H1 (cell line): ENCODE data around the gene MMP13. TPM values are rescaled to one million over a fixed set of nuclear protein-coding genes. Genes with fewer than 3 reads are reported as not detected.

Experiments used
- CTCF ChIA-PET: fragments of 300-600 bp; sonication (Branson Sonifier 250); formaldehyde crosslinking; loops from one replicate; lab custom pipeline; 2021; ENCODE audit not compliant: partially characterized antibody; lab: Charles Lee
- POLR2A ChIA-PET: fragments of 300-600 bp; sonication (Branson Sonifier 250); formaldehyde crosslinking; loops from one replicate; lab custom pipeline; 2021; ENCODE audit warnings: inconsistent platforms; ENCODE audit not compliant: partially characterized antibody; lab: Charles Lee
- DNase-seq, 2 experiments: peaks; one replicate each; pipeline versions ENCODE4 v3.0.0 to v3.0.0-alpha.2; 2010 to 2022; ENCODE audit warnings: low spot score in 2 of 2, low read depth in 1 of 2, mixed read lengths in 1 of 2
- FAIRE-seq: peaks from 2 replicates; lab custom pipeline; 2011; peaks lifted over from hg19 to GRCh38; lab: Jason Lieb, UNC
- H2AFZ ChIP-seq: 2 replicates; pipeline ENCODE4 v1.8.1; 2012; ENCODE audit warnings: low read length, inconsistent platforms
- H2AK5ac ChIP-seq: 2 replicates; pipeline ENCODE4 v1.6.1; 2013; ENCODE audit warnings: low read depth, low read length
- H2BK120ac ChIP-seq: replicated peaks from 2 replicates; pipeline ENCODE3; 2013; ENCODE audit warnings: low read depth, low read length, inconsistent platforms
- H2BK12ac ChIP-seq: 2 replicates; pipeline ENCODE4 v1.6.1; 2013; ENCODE audit warnings: low read depth, low read length
- H2BK15ac ChIP-seq: 2 replicates; pipeline ENCODE4 v1.6.1; 2013; ENCODE audit warnings: low read length
- H2BK20ac ChIP-seq: 2 replicates; pipeline ENCODE4 v1.6.1; 2013; ENCODE audit warnings: low read length
- H2BK5ac ChIP-seq: 2 replicates; pipeline ENCODE4 v1.6.1; 2013; ENCODE audit warnings: low read depth, low read length
- H3K14ac ChIP-seq: 2 replicates; pipeline ENCODE4 v1.6.1; 2013; ENCODE audit warnings: inconsistent platforms; ENCODE audit not compliant: insufficient read length
- H3K18ac ChIP-seq: 2 replicates; pipeline ENCODE4 v1.6.1; 2013; ENCODE audit warnings: low read length; ENCODE audit errors: extremely low read depth
- H3K23ac ChIP-seq: 2 replicates; pipeline ENCODE4 v1.6.1; 2013; ENCODE audit warnings: inconsistent platforms; ENCODE audit not compliant: insufficient read length
- H3K23me2 ChIP-seq: 2 replicates; pipeline ENCODE4 v1.6.1; 2013; ENCODE audit warnings: low read depth, low read length
- H3K27ac ChIP-seq: 2 replicates; pipeline ENCODE4 v1.6.1; 2011; ENCODE audit warnings: low read depth, low read length, inconsistent platforms
- H3K27me3 ChIP-seq, 4 experiments: replicated peaks in 1 of 4; 1 replicate in 1 of 4; 2 replicates in 3 of 4; pipeline versions ENCODE4 v1.6.1 to v1.8.1; 2011 to 2013; ENCODE audit warnings: low read length in 3 of 4, mild to moderate bottlenecking in 3 of 4, inconsistent platforms in 2 of 4, mixed read lengths in 2 of 4, moderate library complexity in 1 of 4; ENCODE audit not compliant: control insufficient read depth in 3 of 4, insufficient read depth in 3 of 4; ENCODE audit errors: extremely low read depth in 1 of 4
- H3K36me3 ChIP-seq, 4 experiments: 2 replicates each; pipeline versions ENCODE4 v1.6.1 to v1.8.1; 2011 to 2013; ENCODE audit warnings: mild to moderate bottlenecking in 4 of 4, low read length in 3 of 4, moderate library complexity in 2 of 4, control low read depth in 1 of 4, inconsistent platforms in 1 of 4; ENCODE audit not compliant: insufficient read depth in 4 of 4, control insufficient read depth in 2 of 4
- H3K4ac ChIP-seq: replicated peaks from 2 replicates; pipeline ENCODE3; 2013; ENCODE audit warnings: low read length, low read depth, mixed read lengths, inconsistent platforms; ENCODE audit not compliant: insufficient read length
- H3K4me1 ChIP-seq, 4 experiments: replicated peaks in 1 of 4; 1 replicate in 1 of 4; 2 replicates in 3 of 4; pipeline versions ENCODE4 v1.6.1 to v1.8.1; 2011 to 2013; ENCODE audit warnings: low read length in 3 of 4, inconsistent platforms in 2 of 4, mixed read lengths in 1 of 4; ENCODE audit not compliant: insufficient read depth in 4 of 4, control insufficient read depth in 3 of 4
- H3K4me2 ChIP-seq, 2 experiments: 2 replicates each; pipeline versions ENCODE4 v1.6.1 to v1.8.1; 2011 to 2013; ENCODE audit warnings: low read depth in 2 of 2, low read length in 2 of 2, control low read depth in 1 of 2, inconsistent platforms in 1 of 2, mild to moderate bottlenecking in 1 of 2; ENCODE audit not compliant: insufficient read depth in 1 of 2
- H3K4me3 ChIP-seq, 4 experiments: fragments of 200-600, 300-600 bp in 1 of 4; sonication (generic), shearing (Covaris generic), sonication (Bioruptor Twin) in 1 of 4; 2 replicates each; pipeline versions ENCODE4 v1.5.1 to v1.8.1; 2011 to 2016; ENCODE audit warnings: low read length in 4 of 4, low read depth in 3 of 4, control low read depth in 2 of 4, inconsistent platforms in 2 of 4, mild to moderate bottlenecking in 2 of 4, mixed read lengths in 1 of 4, moderate library complexity in 1 of 4; ENCODE audit not compliant: insufficient read depth in 2 of 4; ENCODE audit errors: extremely low read depth in 1 of 4
- H3K56ac ChIP-seq: replicated peaks from 2 replicates; pipeline ENCODE3; 2013; ENCODE audit warnings: low read depth, mild to moderate bottlenecking, mixed read lengths, low read length, inconsistent platforms; ENCODE audit not compliant: insufficient read length
- H3K79me1 ChIP-seq: 2 replicates; pipeline ENCODE4 v1.6.1; 2013; ENCODE audit warnings: low read depth, low read length, control low read depth
- H3K79me2 ChIP-seq, 2 experiments: 2 replicates each; pipeline versions ENCODE4 v1.6.1 to v1.8.1; 2012 to 2013; ENCODE audit warnings: low read length in 2 of 2, mild to moderate bottlenecking in 2 of 2, inconsistent platforms in 1 of 2; ENCODE audit not compliant: insufficient read depth in 2 of 2, control insufficient read depth in 1 of 2
- H3K9ac ChIP-seq, 4 experiments: replicated peaks in 1 of 4; 1 replicate in 1 of 4; 2 replicates in 3 of 4; pipeline versions ENCODE4 v1.6.1 to v1.8.1; 2011 to 2013; ENCODE audit warnings: low read depth in 3 of 4, low read length in 3 of 4, control low read depth in 2 of 4, mild to moderate bottlenecking in 2 of 4, moderate library complexity in 2 of 4, inconsistent platforms in 1 of 4; ENCODE audit errors: extremely low read depth in 1 of 4
- H3K9me3 ChIP-seq, 2 experiments: 2 replicates each; pipeline versions ENCODE4 v1.6.1 to v1.8.1; 2012 to 2013; ENCODE audit warnings: mild to moderate bottlenecking in 2 of 2, moderate library complexity in 2 of 2, control low read depth in 1 of 2, inconsistent platforms in 1 of 2, low read depth in 1 of 2, low read length in 1 of 2, mixed read lengths in 1 of 2; ENCODE audit not compliant: insufficient read depth in 2 of 2
- H4K20me1 ChIP-seq, 2 experiments: replicated peaks in 1 of 2; 2 replicates each; pipeline versions ENCODE3 to v1.8.1; 2011 to 2013; ENCODE audit warnings: inconsistent platforms in 2 of 2, low read length in 2 of 2, mild to moderate bottlenecking in 1 of 2; ENCODE audit not compliant: insufficient read depth in 2 of 2, control insufficient read depth in 1 of 2
- H4K5ac ChIP-seq: 2 replicates; pipeline ENCODE4 v1.6.1; 2013; ENCODE audit warnings: low read length, low read depth, mixed read lengths, inconsistent platforms; ENCODE audit not compliant: insufficient read length
- H4K8ac ChIP-seq: 2 replicates; pipeline ENCODE4 v1.8.0; 2013; ENCODE audit warnings: mild to moderate bottlenecking, moderate library complexity, low read length, inconsistent platforms; ENCODE audit not compliant: insufficient read depth; ENCODE audit errors: extremely low read depth
- H4K91ac ChIP-seq: replicated peaks from 2 replicates; pipeline ENCODE3; 2013; ENCODE audit warnings: low read length, mixed read lengths, inconsistent platforms; ENCODE audit not compliant: insufficient read length
- CHD1 ChIP-seq: IDR thresholded peaks from 2 replicates; pipeline ENCODE4 v1.6.1; 2012; ENCODE audit warnings: low read depth, low read length, improper control_type of control experiment
- CTBP2 ChIP-seq: IDR thresholded peaks from 2 replicates; pipeline ENCODE4 v1.7.0; 2011; ENCODE audit warnings: borderline replicate concordance, mild to moderate bottlenecking, moderate library complexity, mixed read lengths, low read length; ENCODE audit not compliant: insufficient read depth, insufficient read length
- HDAC2 ChIP-seq, 2 experiments: fragments of 300-600 bp in 1 of 2; sonication (generic) in 1 of 2; IDR thresholded peaks; 2 replicates each; pipeline ENCODE4 v1.6.1; 2011 to 2012; ENCODE audit warnings: low read depth in 2 of 2, low read length in 2 of 2, mild to moderate bottlenecking in 2 of 2, moderate library complexity in 2 of 2, borderline replicate concordance in 1 of 2, inconsistent platforms in 1 of 2
- POU5F1 ChIP-seq: IDR thresholded peaks from 2 replicates; pipeline ENCODE4 v1.6.1; 2011; ENCODE audit warnings: low read depth, mild to moderate bottlenecking, low read length, moderate library complexity
- SIRT6 ChIP-seq: IDR thresholded peaks from one replicate; pipeline ENCODE4 v1.7.1; 2012; ENCODE audit warnings: low read length, inconsistent platforms
- ZNF274 ChIP-seq: IDR thresholded peaks from 2 replicates; pipeline ENCODE4 v1.7.0; 2012; ENCODE audit warnings: low read length, borderline replicate concordance; ENCODE audit errors: extremely low read depth
- WGBS, 2 experiments: shearing (Covaris generic) in 1 of 2; methylation state at CpG; one replicate each; pipeline versions ENCODE4 v1.1.6 to v1.1.7; 2013 to 2015; ENCODE audit warnings: low lambda C conversion rate in 2 of 2, mixed read lengths in 2 of 2, inconsistent platforms in 1 of 2, low coverage in 1 of 2, missing lambda C conversion rate in 1 of 2; ENCODE audit not compliant: insufficient replicate concordance in 2 of 2, insufficient coverage in 1 of 2, insufficient read length in 1 of 2; ENCODE audit errors: extremely low coverage in 1 of 2, missing lambda C conversion rate in 1 of 2; 5-methylcytosine and 5-hydroxymethylcytosine counted together
- polyA plus RNA-seq, 7 experiments: library from polyadenylated mRNA; depleted of rRNA in 3 of 7; stranded (reverse) in 5 of 7; unstranded in 2 of 7; fragments of >200 nt in 5 of 7; fragments of 200-250 nt in 2 of 7; gene quantifications; 1 replicate in 5 of 7; 2 replicates in 1 of 7; 4 replicates in 1 of 7; pipeline versions ENCODE4 v1.2.1 to v1.2.3, GENCODE V29; 2011 to 2013; ENCODE audit warnings: missing spikeins in 2 of 7, mixed read lengths in 2 of 7
- total RNA-seq: library from RNA; stranded (reverse); fragmentation: NEBNext Ultra II Directional; extraction: Animal tissue kit (Norgen Biotek cat#: 25700); gene quantifications from 2 replicates; pipeline ENCODE4 v1.2.1, GENCODE V29; 2021

The MMP13 gene
- total and polyA plus RNA-seq, 2 of the 8 experiments (the other 6 are each of a cell fraction or from before 2014, with no cell fraction given): not detected

- Histone ChIP-seq H4K5ac (no peak overlapping the region), H3K27ac (no peak overlapping the region), H2BK120ac (no peak overlapping the region), H2AK5ac (no peak overlapping the region), H2AFZ (no peak overlapping the region), H2BK5ac (no peak overlapping the region), H3K18ac (no peak overlapping the region), H3K79me1 (no peaks in the 10 kb centered on the region), H3K4me2 (no peak overlapping the region), H3K27me3 (no peaks in the 10 kb centered on the region; a peak in 1 of 7 replicates), H3K23ac (no peak overlapping the region), H2BK20ac (no peak overlapping the region), H2BK12ac (no peak overlapping the region), H3K4ac (no peak overlapping the region), H3K79me2 (no peaks in the 10 kb centered on the region), H3K9ac (no peak overlapping the region), H3K4me1 (0 out of 7 replicates have a peak, but pooled peaks cover 0 to 3% (median 0%) of the 10 kb centered on the region in 4 experiments), H4K20me1 (no peaks in the 10 kb centered on the region), H3K9me3 (no peaks in the 10 kb centered on the region), H2BK15ac (no peak overlapping the region), H3K14ac (no peak overlapping the region), H4K8ac (no peak overlapping the region), H3K23me2 (no peaks in the 10 kb centered on the region), H4K91ac (no peak overlapping the region), H3K36me3 (no peaks in the 10 kb centered on the region), H3K56ac (no peak overlapping the region), H3K4me3 (no peak overlapping the region)
- FAIRE-seq (no peak), DNase-seq (no peak)
- ChIA-PET CTCF (interaction anchor here (0.9 kb wide), 1 partner anchor 186 kb away, joined by 3 read pairs; no protein-coding TSS in a partner anchor), POLR2A (no interaction called here)
- TF ChIP-seq CTBP2: no peak
- no peak for TF ChIP-seq CHD1
- no peak for TF ChIP-seq ZNF274
- no peak for TF ChIP-seq SIRT6
- no peak for TF ChIP-seq POU5F1
- TF ChIP-seq HDAC2 (IDR thresholded peaks at IDR 0.05; ENCODE audit: borderline replicate concordance in 1 of 2, low read depth in 2 of 2, low read length in 2 of 2): no peak
- WGBS, 2 experiments: 80% methylated on average over 1 of the region's 1 CpG; no CpG with 5 or more reads in 1 of the 2 experiments
Observed at GRCh38 chr11:102994105-102994504, 38.6 kb upstream of the MMP13 start.
